Natural killer cell (primary cell): Measurements from ENCODE around the gene CDCA4. TPM values are rescaled to one million over a fixed set of nuclear protein-coding genes. Genes with fewer than 3 reads are reported as not detected.

Source experiments
- ATAC-seq, 3 donors: fragments of 150-1000 bp in 2 of 3; fragments of 200-7000 bp in 1 of 3; cut with Tn5 transposase; 1 replicate in 1 of 3; 2 replicates in 2 of 3; pipeline ENCODE4 v1.10.0; 2021; ENCODE audit warnings: mild to moderate bottlenecking in 2 of 3, moderate library complexity in 2 of 3
- DNase-seq, 2 donors: peaks; one replicate each; pipeline versions ENCODE4 v3.0.0 to v3.0.0-alpha.2; 2013 to 2021; ENCODE audit warnings: mixed read lengths in 1 of 2
- H3K27ac ChIP-seq: one replicate; pipeline ENCODE4 v1.5.1; 2013; ENCODE audit warnings: mild to moderate bottlenecking, low read length
- H3K27me3 ChIP-seq: one replicate; pipeline ENCODE4 v1.6.1; 2013; ENCODE audit warnings: low read length; ENCODE audit not compliant: control insufficient read depth, insufficient read depth
- H3K36me3 ChIP-seq: one replicate; pipeline ENCODE4 v1.6.1; 2013; ENCODE audit warnings: low read length; ENCODE audit not compliant: control insufficient read depth, insufficient read depth
- H3K4me1 ChIP-seq: one replicate; pipeline ENCODE4 v1.6.1; 2013; ENCODE audit warnings: low read length; ENCODE audit not compliant: control insufficient read depth, insufficient read depth
- H3K4me3 ChIP-seq: one replicate; pipeline ENCODE4 v1.5.1; 2013; ENCODE audit warnings: low read length
- H3K9me3 ChIP-seq: one replicate; pipeline ENCODE4 v1.6.1; 2013; ENCODE audit warnings: low read length; ENCODE audit not compliant: control insufficient read depth, insufficient read depth
- H3K27ac Mint-ChIP-seq, 2 donors: one replicate each; pipeline ENCODE4 v1.8.0; 2022; ENCODE audit warnings: mild to moderate bottlenecking in 2 of 2, mixed read lengths in 2 of 2, moderate library complexity in 1 of 2
- H3K27me3 Mint-ChIP-seq, 2 donors: one replicate each; pipeline ENCODE4 v1.8.0; 2022; ENCODE audit warnings: low read depth in 2 of 2, mixed read lengths in 2 of 2
- H3K36me3 Mint-ChIP-seq: one replicate; pipeline ENCODE4 v1.8.0; 2022; ENCODE audit warnings: mixed read lengths
- H3K4me1 Mint-ChIP-seq, 2 donors: one replicate each; pipeline ENCODE4 v1.8.0; 2022; ENCODE audit warnings: mixed read lengths in 2 of 2
- H3K4me3 Mint-ChIP-seq: one replicate; pipeline ENCODE4 v1.8.0; 2022; ENCODE audit warnings: mild to moderate bottlenecking, moderate library complexity, mixed read lengths
- H3K9me3 Mint-ChIP-seq, 2 donors: one replicate each; pipeline ENCODE4 v1.8.0; 2022; ENCODE audit warnings: mixed read lengths in 2 of 2
- CTCF ChIP-seq: fragments of 200-600 bp; IDR thresholded peaks from one replicate; pipeline ENCODE4 v1.8.0; 2022; ENCODE audit warnings: antibody characterized with exemption
- WGBS: methylation state at CpG from one replicate; pipeline ENCODE4 v1.1.7; 2013; ENCODE audit warnings: missing lambda C conversion rate; ENCODE audit not compliant: insufficient coverage; 5-methylcytosine and 5-hydroxymethylcytosine counted together
- intact Hi-C: fragments of 100-400 bp; cut with micrococcal nuclease; formaldehyde crosslinking; loops from one replicate; pipeline ENCODE4 v1.14.2; 2022
- total RNA-seq, 4 donors: library from RNA; stranded (reverse); fragments of 120-200 nt in 1 of 4; gene quantifications; one replicate each; pipeline versions ENCODE4 v1.2.3 to v1.2.4, GENCODE V29; 2013 to 2022

Gene CDCA4
- total RNA-seq, 3 donors from 2014 or later (not counting 1 experiment from before 2014, with no cell fraction given): 10.3 to 20.7 (median 16.6) TPM

GRCh38 chr14:105052110-105052458 lies 31.2 kb upstream of the CDCA4 start:
- H3K36me3 ChIP-seq: peaks cover 72% of the 10 kb centered on the region
- no peak overlapping the region for H3K27ac ChIP-seq
- Mint-ChIP-seq H3K9me3 (no peaks in the 10 kb centered on the region), H3K27me3 (no peaks in the 10 kb centered on the region), H3K4me1 (peaks cover 0 to 10% of the 10 kb centered on the region in 2 donors), H3K4me3 (no peak overlapping the region), H3K27ac (peak overlapping the region; percentile 61 to 67), H3K36me3 (no peaks in the 10 kb centered on the region)
- 85% methylated on average over 4 of the region's 4 CpGs for WGBS
- intact Hi-C loops: no loop called here
- DNase-seq: no peak
- H3K4me3 ChIP-seq: no peak overlapping the region
- H3K9me3 ChIP-seq: no peaks in the 10 kb centered on the region
- no peak for TF ChIP-seq CTCF
- H3K4me1 ChIP-seq: no peaks in the 10 kb centered on the region
- no peaks in the 10 kb centered on the region for H3K27me3 ChIP-seq
- no peak for ATAC-seq

GRCh38 chr14:105051182-105052109 lies 30.6 kb upstream of the CDCA4 start:
- H3K4me1 ChIP-seq: no peaks in the 10 kb centered on the region
- no peaks in the 10 kb centered on the region for H3K9me3 ChIP-seq
- H3K9me3 Mint-ChIP-seq: no peaks in the 10 kb centered on the region
- DNase-seq (peak in 1 of 2 donors; percentile 15), ATAC-seq (peak in 2 of 3 donors; percentile 13 to 20)
- H3K36me3 Mint-ChIP-seq: no peaks in the 10 kb centered on the region
- H3K27me3 ChIP-seq: no peaks in the 10 kb centered on the region
- no peak overlapping the region for H3K4me3 Mint-ChIP-seq
- H3K27me3 Mint-ChIP-seq: no peaks in the 10 kb centered on the region
- 95% methylated on average over 59 of the region's 59 CpGs for WGBS
- H3K4me1 Mint-ChIP-seq: peaks cover 0 to 10% of the 10 kb centered on the region in 2 donors
- no peak for TF ChIP-seq CTCF
- H3K27ac Mint-ChIP-seq: peak overlapping the region; percentile 61 to 67
- intact Hi-C loops: no loop called here
- no peak overlapping the region for H3K4me3 ChIP-seq
- no peak overlapping the region for H3K27ac ChIP-seq
- peaks cover 66% of the 10 kb centered on the region for H3K36me3 ChIP-seq

GRCh38 chr14:105050551-105050897 lies 29.6 kb upstream of the CDCA4 start:
- no peak overlapping the region for H3K4me3 Mint-ChIP-seq
- WGBS: 87% methylated on average over 10 of the region's 10 CpGs
- Histone ChIP-seq H3K27me3 (no peaks in the 10 kb centered on the region), H3K36me3 (peaks cover 57% of the 10 kb centered on the region), H3K4me3 (no peak overlapping the region), H3K4me1 (peaks cover 8% of the 10 kb centered on the region), H3K27ac (no peak overlapping the region), H3K9me3 (no peaks in the 10 kb centered on the region)
- no peak for TF ChIP-seq CTCF
- no peaks in the 10 kb centered on the region for H3K36me3 Mint-ChIP-seq
- peaks cover 6 to 15% of the 10 kb centered on the region in 2 donors for H3K4me1 Mint-ChIP-seq
- ATAC-seq (no peak), DNase-seq (peak in 1 of 2 donors; percentile 10)
- H3K27me3 Mint-ChIP-seq: no peaks in the 10 kb centered on the region
- no peaks in the 10 kb centered on the region for H3K9me3 Mint-ChIP-seq
- no peak overlapping the region for H3K27ac Mint-ChIP-seq
- intact Hi-C loops: no loop called here
